ENCODE measurements around the gene B3GNT2. TPM values are rescaled to one million over a fixed set of nuclear protein-coding genes. Genes with fewer than 3 reads are reported as not detected.
"Not testable (repeated sequence)": the region's sequence is repeated elsewhere in the genome, so short reads cannot be mapped to it uniquely, and the experiment has no call there.

B3GNT2 gene
- total and polyA plus RNA-seq, 5 experiments from 2014 or later = 20.0 to 31.0 (median 22.8) TPM

DNA sequence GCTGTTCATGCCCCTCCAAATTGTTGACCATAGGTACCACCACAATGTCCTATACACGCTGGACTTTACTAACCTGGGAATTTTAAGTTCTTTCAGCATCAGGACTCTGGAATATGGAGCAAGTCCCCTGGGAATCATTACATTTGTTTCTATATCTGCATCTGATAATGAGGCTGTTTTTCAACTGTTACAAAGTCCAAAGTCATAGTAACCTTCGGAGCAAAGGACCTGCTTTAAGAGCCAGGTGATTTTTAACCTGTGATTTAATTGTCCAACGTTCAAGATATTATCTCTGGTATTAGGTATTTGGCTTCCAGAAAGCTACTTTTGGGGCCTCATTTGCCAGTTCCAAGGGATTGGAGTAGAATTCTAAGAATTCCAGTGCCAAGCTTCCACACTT lies 7.5 kb upstream of the B3GNT2 start:
- no peaks in the 10 kb centered on the region for H3K9me3 Mint-ChIP-seq
- H3K27me3 Mint-ChIP-seq = no peaks in the 10 kb centered on the region
- ATAC-seq = no peak
- H3K4me1 Mint-ChIP-seq = peaks cover 0 to 8% (median 7%) of the 10 kb centered on the region in 4 donors
- H3K4me3 Mint-ChIP-seq = no peak overlapping the region
- POLR2A ChIA-PET = no interaction called here
- H3K36me3 Mint-ChIP-seq = no peaks in the 10 kb centered on the region
- DNase-seq = no peak
- H3K27ac Mint-ChIP-seq = peak overlapping the region in 1 of 10 donors; percentile 11

DNA sequence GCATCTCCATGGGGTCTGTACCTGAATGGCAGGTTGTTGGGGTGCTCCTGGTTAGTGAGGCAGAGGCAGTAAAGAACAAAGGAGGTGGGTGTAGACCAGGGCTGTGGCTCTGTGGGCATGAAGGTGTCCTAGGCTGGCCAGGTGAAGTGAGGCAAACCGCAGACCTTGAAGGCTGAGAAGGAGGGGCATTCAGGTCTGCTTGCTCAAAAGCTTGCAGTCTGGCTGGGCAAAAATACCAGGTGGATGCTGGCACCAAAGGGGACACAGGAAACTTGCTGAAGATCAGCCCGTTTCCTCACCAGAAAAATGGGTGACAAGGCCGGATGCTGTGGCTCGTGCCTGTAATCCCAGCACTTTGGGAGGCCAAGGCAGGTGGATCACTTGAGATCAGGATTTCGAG lies 6.7 kb upstream of the B3GNT2 start:
- H3K9me3 Mint-ChIP-seq = no peaks in the 10 kb centered on the region
- POLR2A ChIA-PET = no interaction called here
- no peak for ATAC-seq
- no peaks in the 10 kb centered on the region for H3K27me3 Mint-ChIP-seq
- H3K4me3 Mint-ChIP-seq = no peak overlapping the region
- H3K4me1 Mint-ChIP-seq = peaks cover 0 to 8% (median 7%) of the 10 kb centered on the region in 4 donors
- no peaks in the 10 kb centered on the region for H3K36me3 Mint-ChIP-seq
- no peak for DNase-seq
- H3K27ac Mint-ChIP-seq = peak overlapping the region in 2 of 10 donors; percentile 3 to 32

- Mint-ChIP-seq H3K36me3 (no peaks in the 10 kb centered on the region), H3K27me3 (no peaks in the 10 kb centered on the region), H3K4me3 (no peak overlapping the region), H3K27ac (peak overlapping the region in 1 of 10 donors; percentile 32), H3K9me3 (no peaks in the 10 kb centered on the region), H3K4me1 (peaks cover 10 to 13% (median 11%) of the 10 kb centered on the region in 4 donors)
- ATAC-seq (no peak), DNase-seq (no peak)
- POLR2A ChIA-PET = no interaction called here
Observed at GRCh38 chr2:62192811-62193210, 3.1 kb upstream of the B3GNT2 start.

- DNase-seq (peak in 1 of 10 donors; percentile 6), ATAC-seq (no peak)
- Mint-ChIP-seq H3K9me3 (no peaks in the 10 kb centered on the region), H3K36me3 (no peaks in the 10 kb centered on the region), H3K4me3 (peak overlapping the region; percentile 72 to 95 (median 84)), H3K27ac (peak overlapping the region in 8 of 10 donors; percentile 24 to 93 (median 52)), H3K4me1 (peaks cover 22 to 33% (median 30%) of the 10 kb centered on the region in 4 donors), H3K27me3 (no peaks in the 10 kb centered on the region)
- POLR2A ChIA-PET = interaction anchor here (1.0 to 1.1 kb wide), 2 partner anchors 10 to 23 kb away, joined by 3 to 4 read pairs; no protein-coding TSS in a partner anchor
Observed at GRCh38 chr2:62194558-62195420, 1.1 kb upstream of the B3GNT2 start.

DNA sequence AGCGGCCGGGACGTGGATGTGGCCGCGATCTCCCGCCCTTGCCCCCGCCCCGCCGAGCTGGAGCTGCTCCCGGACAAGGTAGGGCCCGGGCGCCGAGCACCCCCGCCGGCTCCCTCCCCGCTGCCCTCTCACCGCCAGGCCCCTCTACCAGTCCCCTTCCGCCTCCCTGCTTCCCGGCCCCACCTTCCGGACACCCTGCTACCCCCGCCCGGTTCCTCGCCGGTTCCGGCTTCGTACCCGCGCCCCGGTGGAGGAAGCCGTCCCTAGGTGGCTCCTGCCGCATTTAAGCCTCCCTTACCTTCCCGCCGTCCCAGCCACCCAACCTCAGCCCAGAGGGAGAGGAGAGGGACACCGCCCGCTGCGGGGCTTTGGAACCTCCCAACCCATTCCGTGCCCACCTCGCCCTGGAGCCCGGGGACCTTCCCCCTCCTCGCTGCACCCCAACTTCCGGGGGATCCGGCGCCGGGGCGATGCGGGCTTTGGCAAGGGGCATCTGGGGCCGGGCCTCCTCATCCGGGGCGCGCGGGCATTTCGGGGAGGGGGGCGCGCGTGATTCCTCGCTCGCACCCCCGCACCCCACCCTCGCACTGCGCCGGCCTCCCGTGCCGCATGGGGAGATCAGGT lies 475 bp downstream of the B3GNT2 start:
- no peaks in the 10 kb centered on the region for H3K9me3 Mint-ChIP-seq

GRCh38 chr2:62197011-62197924 lies 1.4 kb downstream of the B3GNT2 start:
- Mint-ChIP-seq H3K4me3 (peak overlapping the region; percentile 91 to 96 (median 93)), H3K4me1 (peaks cover 38 to 58% (median 53%) of the 10 kb centered on the region in 4 donors)
- POLR2A ChIA-PET = interaction anchor here (0.6 to 1.2 kb wide), 5 partner anchors 12 to 216 kb away, joined by 3 to 6 read pairs (median 4); no protein-coding TSS in a partner anchor

More for the DNA sequence above, 475 bp downstream of the B3GNT2 start:
- peak; percentile 41 to 80 (median 60) for DNase-seq
- Mint-ChIP-seq H3K4me3 (peak overlapping the region; percentile 79 to 96 (median 93)), H3K36me3 (no peaks in the 10 kb centered on the region), H3K4me1 (peaks cover 32 to 49% (median 45%) of the 10 kb centered on the region in 4 donors), H3K27ac (peak overlapping the region; percentile 30 to 95 (median 92)), H3K27me3 (no peaks in the 10 kb centered on the region)
- POLR2A ChIA-PET = interaction anchor here (0.5 to 1.2 kb wide), 8 partner anchors 11 to 110 kb away, joined by 3 to 5 read pairs (median 4); no protein-coding TSS in a partner anchor
- ATAC-seq = peak; percentile 20 to 32

DNA sequence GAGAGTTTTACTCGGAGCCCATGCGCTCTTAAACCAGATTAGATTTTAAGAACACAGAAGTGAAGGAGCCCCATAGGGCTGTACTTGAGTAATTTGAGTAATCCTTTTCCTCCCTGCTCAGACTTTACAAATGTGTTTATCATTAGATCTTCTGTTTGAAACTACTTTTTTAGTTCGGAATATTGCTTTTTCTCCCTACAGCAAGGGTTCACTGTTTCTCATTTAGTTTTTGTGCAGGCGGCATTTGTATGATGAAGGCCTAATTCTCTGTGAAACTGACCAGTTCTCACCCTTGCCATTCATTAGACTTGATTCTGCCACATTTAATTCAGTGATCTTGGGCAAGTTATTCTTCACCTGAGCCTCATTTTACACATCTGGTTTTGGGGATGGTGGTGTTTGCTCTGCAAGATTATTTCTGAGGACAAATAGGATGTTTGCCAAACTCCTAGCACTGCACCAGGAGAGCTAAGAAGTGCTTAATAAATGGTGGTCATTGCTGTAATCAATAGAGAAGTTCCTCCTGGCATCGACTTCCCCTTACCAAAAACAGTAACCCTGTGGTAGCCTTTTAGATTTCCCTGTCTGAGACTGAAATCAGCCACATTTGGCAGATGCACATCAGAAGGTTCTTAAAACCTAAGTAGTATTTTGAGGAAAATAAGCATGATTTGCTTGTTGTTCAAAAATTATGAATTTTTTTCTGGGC lies 2.2 kb downstream of the B3GNT2 start:
- DNase-seq (no peak), ATAC-seq (no peak)
- no peaks in the 10 kb centered on the region for H3K9me3 Mint-ChIP-seq
- H3K4me1 Mint-ChIP-seq = peaks cover 40 to 66% (median 55%) of the 10 kb centered on the region in 4 donors
- POLR2A ChIA-PET = interaction anchor here (0.5 to 1.2 kb wide), 5 partner anchors 12 to 108 kb away, joined by 3 to 6 read pairs (median 4); no protein-coding TSS in a partner anchor
- H3K4me3 Mint-ChIP-seq = peak overlapping the region; percentile 91 to 96 (median 93)
- no peaks in the 10 kb centered on the region for H3K27me3 Mint-ChIP-seq
- H3K27ac Mint-ChIP-seq = peak overlapping the region; percentile 89 to 97 (median 94)
- no peaks in the 10 kb centered on the region for H3K36me3 Mint-ChIP-seq

More at GRCh38 chr2:62197011-62197924, 1.4 kb downstream of the B3GNT2 start:
- ATAC-seq (peak; percentile 32 to 51), DNase-seq (peak; percentile 22 to 71 (median 54))
- Mint-ChIP-seq H3K36me3 (no peaks in the 10 kb centered on the region), H3K27me3 (no peaks in the 10 kb centered on the region), H3K27ac (peak overlapping the region; percentile 91 to 97 (median 94)), H3K9me3 (no peaks in the 10 kb centered on the region)

DNA sequence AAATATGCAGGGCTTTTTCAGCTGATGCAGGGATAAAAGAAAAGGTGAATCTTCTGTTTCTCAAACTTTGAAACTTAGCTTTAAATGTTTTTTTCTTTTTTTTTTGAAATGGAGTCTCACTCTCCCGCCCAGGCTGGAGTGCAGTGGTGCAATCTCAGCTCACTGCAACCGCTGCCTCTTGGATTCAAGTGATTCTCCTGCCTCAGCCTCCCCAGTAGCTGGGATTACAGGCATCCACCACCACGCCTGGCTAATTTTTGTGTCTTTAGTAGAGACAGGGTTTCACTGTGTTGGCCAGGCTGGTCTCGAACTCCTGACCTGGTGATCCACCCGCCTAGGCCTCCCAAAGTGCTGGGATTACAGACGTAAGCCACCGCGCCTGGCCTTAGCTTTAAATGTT lies 2.9 kb downstream of the B3GNT2 start:
- Mint-ChIP-seq H3K4me3 (peak overlapping the region; percentile 91 to 96 (median 93)), H3K27ac (peak overlapping the region; percentile 89 to 97 (median 94))

DNA sequence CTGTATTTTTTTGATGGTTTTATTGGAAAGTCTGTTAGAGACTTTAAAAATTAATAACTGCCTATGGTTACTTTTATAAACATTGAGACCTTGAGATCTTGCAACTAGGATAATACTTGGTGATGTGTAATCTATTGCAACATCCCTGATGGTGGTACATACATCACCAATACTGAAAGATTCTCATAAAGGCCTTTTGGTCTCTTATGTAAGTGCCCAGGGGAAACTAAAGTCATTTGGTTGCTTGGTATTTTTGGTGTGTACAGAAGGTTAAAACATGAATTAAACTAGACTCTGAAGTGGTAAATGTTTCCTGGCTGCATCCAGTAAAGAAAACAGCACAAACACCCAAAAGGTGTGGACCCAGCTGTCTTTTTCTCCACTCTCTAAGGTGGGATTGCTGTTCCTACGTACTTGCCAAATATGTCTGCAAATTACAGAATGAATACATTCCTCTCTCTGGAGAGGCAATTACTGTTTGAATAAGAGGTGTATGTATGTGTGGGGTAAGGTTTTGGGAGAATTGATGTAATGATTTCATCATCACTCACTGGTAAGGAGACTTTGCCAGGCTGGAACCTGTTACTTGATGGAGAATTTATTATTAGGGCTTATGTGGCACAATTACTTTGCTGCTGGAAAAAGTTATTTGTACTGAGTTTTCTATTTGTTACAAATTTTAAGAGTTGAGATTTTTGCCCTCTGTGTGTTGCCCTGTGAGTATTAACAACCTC lies 3.6 kb downstream of the B3GNT2 start:
- peak in 2 of 10 donors; percentile 16 to 33 for DNase-seq
- Mint-ChIP-seq H3K27ac (peak overlapping the region; percentile 89 to 97 (median 94)), H3K4me1 (peaks cover 48 to 77% (median 68%) of the 10 kb centered on the region in 4 donors), H3K4me3 (peak overlapping the region; percentile 87 to 96 (median 93)), H3K27me3 (no peaks in the 10 kb centered on the region), H3K9me3 (no peaks in the 10 kb centered on the region), H3K36me3 (no peaks in the 10 kb centered on the region)
- POLR2A ChIA-PET = interaction anchor here (0.6 to 1.5 kb wide), 4 partner anchors 10 to 133 kb away, joined by 3 to 6 read pairs (median 4); no protein-coding TSS in a partner anchor
- no peak for ATAC-seq

More for the DNA sequence above, 2.9 kb downstream of the B3GNT2 start:
- peaks cover 47 to 73% (median 63%) of the 10 kb centered on the region in 4 donors for H3K4me1 Mint-ChIP-seq
- not testable (repeated sequence) for DNase-seq, H3K36me3 Mint-ChIP-seq, H3K9me3 Mint-ChIP-seq, H3K27me3 Mint-ChIP-seq, ATAC-seq
- POLR2A ChIA-PET = interaction anchor here (0.5 to 1.1 kb wide), 3 partner anchors 11 to 107 kb away, joined by 3 to 5 read pairs (median 4); no protein-coding TSS in a partner anchor

GRCh38 chr2:62200291-62200841 lies 4.5 kb downstream of the B3GNT2 start:
- H3K27me3 Mint-ChIP-seq = no peaks in the 10 kb centered on the region
- peaks cover 54 to 81% (median 75%) of the 10 kb centered on the region in 4 donors for H3K4me1 Mint-ChIP-seq
- H3K36me3 Mint-ChIP-seq = peaks cover 0 to 2% (median 0%) of the 10 kb centered on the region in 3 donors
- POLR2A ChIA-PET = interaction anchor here (0.5 to 1.5 kb wide), 3 partner anchors 9 to 109 kb away, joined by 3 to 6 read pairs (median 3); no protein-coding TSS in a partner anchor
- no peaks in the 10 kb centered on the region for H3K9me3 Mint-ChIP-seq
- H3K27ac Mint-ChIP-seq = peak overlapping the region; percentile 89 to 97 (median 94)
- peak in 4 of 10 donors; percentile 6 to 66 (median 50) for DNase-seq
- peak; percentile 8 to 39 for ATAC-seq
- peak overlapping the region; percentile 87 to 96 (median 93) for H3K4me3 Mint-ChIP-seq
